Fibroblast of skin of left quadriceps (primary cell): ENCODE measurements around the gene GTPBP6.
"Not testable (repeated sequence)": the region's sequence is repeated elsewhere in the genome, so short reads cannot be mapped to it uniquely, and the experiment has no call there.

Source experiments
- DNase-seq, 2 experiments: peaks; one replicate each; pipeline ENCODE4 v3.0.0-alpha.2; 2013; ENCODE audit warnings: low read depth in 2 of 2

Gene GTPBP6

DNA sequence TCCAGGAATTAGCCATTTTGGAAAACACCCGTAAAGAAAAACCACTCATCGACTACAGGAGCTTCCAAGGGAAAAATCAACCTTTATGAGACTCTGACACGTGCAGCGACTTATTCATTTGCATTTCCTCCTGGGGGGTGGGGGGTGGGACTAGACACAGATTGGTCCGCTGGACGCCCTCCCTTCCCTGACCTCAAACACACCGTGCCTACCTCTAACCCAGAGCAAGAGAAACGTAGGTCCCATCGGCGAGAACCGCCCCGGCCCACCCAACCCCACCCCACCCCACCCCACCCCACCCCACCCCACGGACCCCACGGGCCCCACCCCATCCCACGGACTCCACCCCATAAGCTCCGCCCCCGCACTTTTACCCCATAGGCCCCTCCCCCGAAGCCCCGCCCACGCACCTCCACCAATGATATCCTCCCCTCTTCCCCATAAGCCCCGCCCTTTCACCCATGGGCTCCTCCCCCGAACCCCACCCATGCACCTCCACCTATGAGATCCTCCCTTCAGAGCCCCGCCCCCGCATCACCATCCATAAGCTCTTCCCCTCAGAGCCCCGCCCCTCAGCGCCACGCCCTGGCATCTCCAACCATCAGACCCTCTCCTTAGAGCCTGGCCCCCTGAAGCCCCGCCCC, 1.1 kb downstream of the GTPBP6 start:
- no peak for DNase-seq

- no peak for DNase-seq
These were observed 2.0 kb downstream of the GTPBP6 start for GRCh38 chrX:316351-317325.

GRCh38 chrX:314781-315595, 3.6 kb downstream of the GTPBP6 start:
- DNase-seq = no peak

GRCh38 chrX:314049-314448, 4.5 kb downstream of the GTPBP6 start:
- DNase-seq = no peak

- DNase-seq = no peak
These were observed 5.0 kb downstream of the GTPBP6 start for GRCh38 chrX:313546-313945.

DNA sequence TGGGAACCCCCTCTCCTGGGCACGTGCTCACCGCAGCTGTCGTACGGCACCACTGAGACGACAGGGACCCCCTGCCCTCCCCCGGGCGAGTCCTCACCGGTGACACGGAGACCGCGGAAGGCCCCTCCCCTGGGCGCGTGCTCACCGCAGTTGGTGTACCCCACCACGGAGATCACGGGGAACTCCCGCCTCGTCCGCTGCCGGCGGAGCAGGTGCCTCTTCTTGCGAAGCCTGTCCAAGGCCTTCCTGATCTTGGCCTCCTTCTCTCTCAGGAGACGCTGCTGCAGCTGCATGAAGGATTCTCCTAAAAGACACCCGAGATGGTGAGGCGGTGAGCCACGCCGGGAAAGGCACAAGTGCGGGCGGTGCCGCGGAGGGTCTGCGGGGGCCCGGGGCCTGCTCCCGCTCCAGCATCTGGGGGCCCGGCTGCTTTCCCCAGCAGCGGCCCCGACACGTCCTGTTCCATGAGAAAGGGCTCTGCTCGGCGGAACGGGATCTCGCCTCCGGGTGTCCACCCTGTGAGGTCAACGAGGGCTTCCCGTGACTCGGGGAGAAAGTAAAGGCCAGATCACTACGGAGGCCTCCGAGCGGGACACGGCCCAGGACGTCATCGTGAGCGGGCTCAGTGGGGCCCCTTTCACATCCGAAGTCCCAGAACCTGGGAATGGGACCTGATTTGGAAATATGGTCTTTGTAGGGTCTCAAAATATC, 5.8 kb downstream of the GTPBP6 start:
- DNase-seq = no peak

GRCh38 chrX:311156-312129, 7.2 kb downstream of the GTPBP6 start:
- DNase-seq = no peak

DNA sequence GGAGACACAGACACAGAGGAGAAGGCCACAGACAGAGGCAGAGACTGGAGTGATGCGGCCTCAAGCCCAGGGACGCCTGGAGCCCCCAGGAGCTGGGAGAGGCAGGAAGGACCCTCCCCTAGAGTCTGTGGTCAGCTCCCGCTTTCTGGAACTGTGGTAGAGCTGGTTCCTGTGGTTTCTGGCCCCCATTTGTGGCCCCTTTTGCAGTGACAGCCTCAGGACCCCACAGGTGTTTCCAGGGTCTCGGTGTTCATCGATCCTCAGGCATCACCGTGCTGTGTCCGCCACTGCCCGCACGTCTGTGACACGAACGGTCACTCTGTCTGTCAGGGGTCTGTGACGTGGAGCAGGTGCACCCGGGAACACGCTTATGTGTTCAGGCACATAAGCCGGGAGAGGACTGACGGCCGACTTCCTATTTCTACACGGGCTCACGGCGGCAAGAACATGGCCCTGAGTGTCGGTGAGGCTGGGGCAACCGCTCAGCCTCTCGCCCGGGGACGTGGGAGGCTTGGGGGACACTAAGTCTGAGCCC, 7.9 kb downstream of the GTPBP6 start:
- DNase-seq = no peak

- DNase-seq = no peak
These were observed 9.6 kb downstream of the GTPBP6 start for GRCh38 chrX:308821-309520.

- no peak for DNase-seq
These were observed 11.1 kb downstream of the GTPBP6 start for GRCh38 chrX:307261-308111.

DNA sequence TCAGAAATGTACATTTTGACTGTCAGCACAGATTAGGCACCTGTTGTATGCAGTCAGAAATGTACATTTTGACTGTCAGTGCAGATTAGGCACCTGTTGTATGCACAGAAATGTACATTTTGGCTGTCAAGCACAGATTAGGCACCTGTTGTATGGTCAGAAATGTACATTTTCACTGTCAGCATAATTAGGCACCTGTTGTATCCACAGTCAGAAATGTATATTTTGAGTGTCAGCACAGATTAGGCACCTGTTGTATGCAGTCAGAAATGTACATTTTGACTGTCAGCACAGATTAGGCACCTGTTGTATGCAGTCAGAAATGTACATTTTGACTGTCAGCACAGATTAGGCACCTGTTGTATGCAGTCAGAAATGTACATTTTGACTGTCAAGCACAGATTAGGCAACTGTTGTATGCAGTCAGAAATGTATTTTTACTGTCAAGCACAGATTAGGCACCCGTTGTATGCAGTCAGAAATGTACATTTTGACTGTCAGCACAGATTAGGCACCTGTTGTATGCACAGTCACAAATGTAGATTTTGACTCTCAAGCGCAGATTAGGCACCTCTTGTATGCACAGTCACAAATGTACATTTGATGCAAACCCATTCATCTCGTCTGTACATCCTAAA, 11.9 kb downstream of the GTPBP6 start:
- DNase-seq = not testable (repeated sequence)

DNA sequence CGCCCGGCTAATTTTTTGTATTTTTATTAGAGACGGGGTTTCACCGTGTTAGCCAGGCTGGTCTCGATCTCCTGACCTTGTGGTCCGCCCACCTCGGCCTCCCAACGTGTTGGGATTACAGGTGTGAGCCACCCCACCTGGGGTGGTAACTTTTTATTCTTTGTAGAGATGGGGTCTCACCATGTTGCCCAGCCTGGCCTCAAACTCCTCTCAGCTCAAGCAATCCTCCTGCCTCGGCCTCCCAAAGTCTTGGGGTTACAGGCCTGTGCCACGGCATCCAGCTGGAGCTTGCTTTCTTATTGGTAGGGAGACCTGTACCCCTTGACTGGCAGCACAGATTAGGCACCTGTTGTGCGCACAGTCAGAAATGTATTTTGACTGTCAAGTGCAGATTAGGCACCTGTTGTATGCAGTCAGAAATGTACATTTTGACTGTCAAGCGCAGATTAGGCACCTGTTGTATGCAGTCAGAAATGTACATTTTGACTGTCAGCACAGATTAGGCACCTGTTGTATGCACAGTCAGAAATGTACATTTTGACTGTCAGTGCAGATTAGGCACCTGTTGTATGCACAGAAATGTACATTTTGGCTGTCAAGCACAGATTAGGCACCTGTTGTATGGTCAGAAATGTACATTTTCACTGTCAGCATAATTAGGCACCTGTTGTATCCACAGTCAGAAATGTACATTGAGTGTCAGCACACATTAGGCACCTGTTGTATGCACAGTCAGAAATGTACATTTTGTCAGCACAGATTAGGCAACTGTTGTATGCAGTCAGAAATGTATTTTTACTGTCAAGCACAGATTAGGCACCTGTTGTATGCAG, 12.6 kb downstream of the GTPBP6 start:
- DNase-seq = not testable (repeated sequence)

DNA sequence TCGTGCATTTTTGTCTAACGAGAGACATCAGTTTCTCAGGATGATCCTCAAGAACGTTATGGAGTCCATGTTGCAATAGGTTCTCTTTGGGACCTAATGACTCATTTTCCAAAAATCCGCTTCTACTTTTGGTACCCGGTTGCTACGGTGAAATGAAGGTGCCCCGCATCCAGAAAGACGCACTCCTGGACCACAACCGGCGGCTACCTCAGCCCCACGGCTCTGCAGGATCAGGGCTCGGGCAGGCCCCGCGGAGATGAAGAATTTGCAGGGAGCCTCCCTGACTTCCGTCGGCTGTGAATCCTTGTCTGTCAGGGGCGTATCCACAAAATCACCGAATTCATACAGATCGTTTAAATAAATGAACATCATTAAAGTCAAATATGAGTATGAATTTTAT, 15.6 kb downstream of the GTPBP6 start:
- no peak for DNase-seq

DNA sequence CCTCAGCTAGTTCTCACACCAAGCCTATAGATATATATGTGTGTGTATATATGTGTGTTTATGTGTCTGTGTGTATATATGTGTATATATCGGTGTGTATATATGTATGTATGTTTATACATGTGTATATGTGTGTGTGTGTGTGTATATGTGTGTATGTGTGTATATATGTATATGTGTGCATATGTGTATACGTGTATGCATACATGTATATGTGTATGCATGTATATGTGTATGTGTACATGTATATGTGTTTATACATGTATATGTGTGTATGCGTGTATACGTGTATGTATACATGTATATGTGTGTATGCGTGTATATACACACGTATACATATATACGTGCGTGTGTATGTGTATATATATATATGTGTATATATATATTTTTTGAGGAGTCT, 18.3 kb downstream of the GTPBP6 start:
- no peak for DNase-seq

- no peak for DNase-seq
These were observed 19.6 kb downstream of the GTPBP6 start for GRCh38 chrX:298993-299392.

GRCh38 chrX:295136-295535, 23.5 kb downstream of the GTPBP6 start:
- DNase-seq = no peak
